SK-N-SH (cell line): Measurements from ENCODE around the gene HHAT. TPM values are rescaled to one million over a fixed set of nuclear protein-coding genes. Genes with fewer than 3 reads are reported as not detected.

ENCODE experiments used
- CTCF ChIA-PET: fragments of 300-600, 350-600 bp; formaldehyde crosslinking; extraction: SDS; loops from one replicate; lab custom pipeline; 2021; lab: Yijun Ruan, JAX
- POLR2A ChIA-PET: fragments of 350-600 bp; sonication (Branson Sonifier 250); formaldehyde crosslinking; extraction: SDS; loops from one replicate; lab custom pipeline; 2020; ENCODE audit warnings: antibody characterized with exemption, inconsistent platforms; lab: Yijun Ruan, JAX
- DNase-seq: peaks from one replicate; pipeline ENCODE4 v3.0.0; 2012
- H2AFZ ChIP-seq: fragments of 200-600 bp; sonication (generic); 2 replicates; pipeline ENCODE4 v1.8.1; 2016; ENCODE audit warnings: antibody characterized with exemption, mild to moderate bottlenecking, low read depth
- H3F3A ChIP-seq: fragments of 200-600 bp; sonication (generic); replicated peaks from 2 replicates; pipeline ENCODE3; 2016; ENCODE audit warnings: antibody characterized with exemption, mild to moderate bottlenecking; ENCODE audit not compliant: insufficient read depth
- H3K27ac ChIP-seq, 2 experiments: fragments of 200-500 bp in 1 of 2; fragments of 200-600 bp in 1 of 2; sonication (Bioruptor generic) in 1 of 2; sonication (generic), shearing (Covaris generic) in 1 of 2; 2 replicates each; pipeline versions ENCODE4 v1.5.1 to v1.6.1; 2014 to 2016; ENCODE audit warnings: low read depth in 2 of 2, inconsistent platforms in 1 of 2, low read length in 1 of 2, mild to moderate bottlenecking in 1 of 2, mixed read lengths in 1 of 2
- H3K27me3 ChIP-seq: fragments of 200-600 bp; sonication (generic), shearing (Covaris generic); 2 replicates; pipeline ENCODE4 v1.6.1; 2016; ENCODE audit warnings: mixed run types; ENCODE audit not compliant: insufficient read depth
- H3K36me3 ChIP-seq, 2 experiments: fragments of 200-500 bp in 1 of 2; fragments of 200-600 bp in 1 of 2; sonication (Bioruptor generic) in 1 of 2; sonication (generic) in 1 of 2; replicated peaks in 1 of 2; 2 replicates each; pipeline versions ENCODE3 to v1.5.1; 2014 to 2016; ENCODE audit warnings: low read length in 1 of 2, mild to moderate bottlenecking in 1 of 2; ENCODE audit not compliant: insufficient read depth in 2 of 2, control insufficient read depth in 1 of 2
- H3K4me1 ChIP-seq, 2 experiments: fragments of 200-500 bp in 1 of 2; fragments of 200-600 bp in 1 of 2; sonication (Bioruptor generic) in 1 of 2; sonication (generic), shearing (Covaris generic) in 1 of 2; 2 replicates each; pipeline versions ENCODE4 v1.5.1 to v1.6.1; 2014 to 2016; ENCODE audit warnings: low read depth in 1 of 2, low read length in 1 of 2, mixed run types in 1 of 2; ENCODE audit not compliant: insufficient read depth in 2 of 2, control insufficient read depth in 1 of 2
- H3K4me2 ChIP-seq: fragments of 200-600 bp; sonication (generic), shearing (Covaris generic); 2 replicates; pipeline ENCODE4 v1.6.1; 2017; ENCODE audit warnings: mixed run types
- H3K4me3 ChIP-seq, 2 experiments: fragments of 200-500 bp in 1 of 2; fragments of 200-600 bp in 1 of 2; sonication (Bioruptor generic) in 1 of 2; sonication (generic), shearing (Covaris generic) in 1 of 2; 2 replicates each; pipeline versions ENCODE4 v1.5.1 to v1.8.1; 2014 to 2016; ENCODE audit warnings: low read depth in 2 of 2, inconsistent platforms in 1 of 2, low read length in 1 of 2, mild to moderate bottlenecking in 1 of 2, mixed read lengths in 1 of 2, moderate library complexity in 1 of 2
- H3K79me2 ChIP-seq: fragments of 200-600 bp; sonication (generic); 2 replicates; pipeline ENCODE4 v1.8.1; 2017; ENCODE audit warnings: mild to moderate bottlenecking; ENCODE audit not compliant: insufficient read depth
- H3K9ac ChIP-seq: fragments of 200-600 bp; sonication (generic); 2 replicates; pipeline ENCODE4 v1.6.1; 2017; ENCODE audit warnings: mixed run types
- H3K9me2 ChIP-seq: fragments of 200-600 bp; sonication (generic); 2 replicates; pipeline ENCODE4 v1.6.1; 2017; ENCODE audit warnings: mixed run types
- H3K9me3 ChIP-seq: fragments of 200-600 bp; sonication (generic); 2 replicates; pipeline ENCODE4 v1.6.1; 2017; ENCODE audit warnings: mixed run types, mild to moderate bottlenecking, moderate library complexity
- H4K20me1 ChIP-seq: fragments of 200-600 bp; sonication (generic); 2 replicates; pipeline ENCODE4 v1.6.1; 2017; ENCODE audit warnings: mild to moderate bottlenecking, mixed run types; ENCODE audit not compliant: insufficient read depth
- CHD2 ChIP-seq: fragments of 150-350 bp; IDR thresholded peaks from 2 replicates; pipeline ENCODE4 v1.6.1; 2018; ENCODE audit warnings: low read length; ENCODE audit not compliant: partially characterized antibody
- EP300 ChIP-seq, 2 experiments: IDR thresholded peaks; 2 replicates each; pipeline versions ENCODE4 v1.4.0 to v1.6.1; 2012; ENCODE audit warnings: borderline replicate concordance in 1 of 2, low read depth in 1 of 2, low read length in 1 of 2
- EZH2phosphoT487 ChIP-seq: fragments of 200-600 bp; sonication (generic); IDR thresholded peaks from 2 replicates; pipeline ENCODE4 v1.6.1; 2017; ENCODE audit warnings: low read depth, mixed run types, mild to moderate bottlenecking, antibody characterized with exemption, moderate library complexity, borderline replicate concordance
- FOSL2 ChIP-seq: IDR thresholded peaks from 2 replicates; pipeline ENCODE4 v1.4.0; 2012; ENCODE audit warnings: low read depth, mild to moderate bottlenecking, moderate library complexity, borderline replicate concordance
- FOXJ3 ChIP-seq: sonication (generic); formaldehyde crosslinking; IDR thresholded peaks from 2 replicates; pipeline ENCODE4 v1.5.1; 2020; ENCODE audit warnings: mild to moderate bottlenecking, missing genetic modification reagents
- MXI1 ChIP-seq: IDR thresholded peaks from 2 replicates; pipeline ENCODE4 v1.6.1; 2012; ENCODE audit warnings: mild to moderate bottlenecking, low read depth, low read length, improper control_type of control experiment
- NRF1 ChIP-seq: IDR thresholded peaks from 2 replicates; pipeline ENCODE4 v1.6.1; 2012; ENCODE audit warnings: low read depth, mild to moderate bottlenecking, low read length
- RXRA ChIP-seq: IDR thresholded peaks from 2 replicates; pipeline ENCODE4 v1.4.0; 2012; ENCODE audit warnings: low read depth, mild to moderate bottlenecking, borderline replicate concordance
- TAF1 ChIP-seq: IDR thresholded peaks from 2 replicates; pipeline ENCODE4 v1.6.1; 2012; ENCODE audit warnings: low read depth, mild to moderate bottlenecking, low read length, moderate library complexity, borderline replicate concordance
- WGBS: methylation state at CpG from one replicate; pipeline ENCODE4 v1.1.6; 2017; ENCODE audit warnings: low lambda C conversion rate; 5-methylcytosine and 5-hydroxymethylcytosine counted together
- polyA plus RNA-seq, 3 experiments: library from polyadenylated mRNA; depleted of rRNA; stranded (reverse); fragments of >200 nt; gene quantifications; 2 replicates each; pipeline ENCODE4 v1.2.3, GENCODE V29; 2012
- TF ChIP-seq, protein P1 (sequence below): fragments of 200-600 bp; sonication (generic); IDR thresholded peaks from 2 replicates; pipeline ENCODE4 v1.6.1; 2017; ENCODE audit warnings: antibody characterized with exemption, mild to moderate bottlenecking, moderate library complexity
- TF ChIP-seq, protein P2 (sequence below): IDR thresholded peaks from 2 replicates; pipeline ENCODE4 v1.4.0; 2012; ENCODE audit warnings: low read depth, borderline replicate concordance
- TF ChIP-seq, protein P3 (sequence below): IDR thresholded peaks from 2 replicates; pipeline ENCODE4 v1.4.0; 2012; ENCODE audit warnings: low read depth
- TF ChIP-seq, protein P4 (sequence below): IDR thresholded peaks from 2 replicates; pipeline ENCODE4 v1.4.0; 2012; ENCODE audit warnings: low read depth, borderline replicate concordance

HHAT gene
- polyA plus RNA-seq, 1 of the 3 experiments (the other 2 are of a cell fraction): 8.1 TPM

DNA sequence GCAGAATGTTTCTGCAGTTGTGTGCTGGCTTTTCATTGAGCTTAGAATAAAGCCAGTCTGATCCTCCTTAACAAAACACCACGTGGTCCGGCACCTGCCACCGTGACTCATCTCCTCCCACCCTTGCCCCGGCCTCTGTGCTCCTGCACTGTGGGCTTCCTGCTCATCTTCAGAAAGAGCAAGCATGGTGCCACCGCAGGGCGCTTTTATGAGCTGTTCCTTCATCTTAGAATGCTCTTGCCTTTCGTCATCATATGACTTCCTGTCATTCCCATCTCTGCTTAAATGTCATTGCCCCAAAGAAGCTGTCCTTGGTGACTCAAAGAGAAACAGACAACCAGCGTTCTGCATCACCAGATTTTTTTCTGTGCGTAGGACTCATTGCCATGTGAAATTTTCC is 117.8 kb downstream of the HHAT start:
- Histone ChIP-seq H3K27ac (no peak overlapping the region), H3K79me2 (no peaks in the 10 kb centered on the region), H3K27me3 (no peaks in the 10 kb centered on the region), H4K20me1 (no peaks in the 10 kb centered on the region), H3K36me3 (no peaks in the 10 kb centered on the region), H3K4me2 (no peak overlapping the region), H3F3A (peaks cover 6% of the 10 kb centered on the region), H3K9me3 (no peaks in the 10 kb centered on the region), H3K4me3 (no peak overlapping the region), H3K4me1 (peaks cover 3 to 9% of the 10 kb centered on the region in 2 experiments; a peak in 3 of 4 replicates), H2AFZ (no peak overlapping the region), H3K9ac (no peak overlapping the region), H3K9me2 (no peaks in the 10 kb centered on the region)
- CTCF ChIA-PET: interaction anchor here (0.9 to 8.9 kb wide), 16 partner anchors 10 to 698 kb away, joined by 3 to 264 read pairs (median 6); partner anchors contain the start of gene KCNH1
- 54% methylated on average over 9 of the region's 9 CpGs for WGBS
- no peak for DNase-seq
- TF ChIP-seq, protein P1, sequence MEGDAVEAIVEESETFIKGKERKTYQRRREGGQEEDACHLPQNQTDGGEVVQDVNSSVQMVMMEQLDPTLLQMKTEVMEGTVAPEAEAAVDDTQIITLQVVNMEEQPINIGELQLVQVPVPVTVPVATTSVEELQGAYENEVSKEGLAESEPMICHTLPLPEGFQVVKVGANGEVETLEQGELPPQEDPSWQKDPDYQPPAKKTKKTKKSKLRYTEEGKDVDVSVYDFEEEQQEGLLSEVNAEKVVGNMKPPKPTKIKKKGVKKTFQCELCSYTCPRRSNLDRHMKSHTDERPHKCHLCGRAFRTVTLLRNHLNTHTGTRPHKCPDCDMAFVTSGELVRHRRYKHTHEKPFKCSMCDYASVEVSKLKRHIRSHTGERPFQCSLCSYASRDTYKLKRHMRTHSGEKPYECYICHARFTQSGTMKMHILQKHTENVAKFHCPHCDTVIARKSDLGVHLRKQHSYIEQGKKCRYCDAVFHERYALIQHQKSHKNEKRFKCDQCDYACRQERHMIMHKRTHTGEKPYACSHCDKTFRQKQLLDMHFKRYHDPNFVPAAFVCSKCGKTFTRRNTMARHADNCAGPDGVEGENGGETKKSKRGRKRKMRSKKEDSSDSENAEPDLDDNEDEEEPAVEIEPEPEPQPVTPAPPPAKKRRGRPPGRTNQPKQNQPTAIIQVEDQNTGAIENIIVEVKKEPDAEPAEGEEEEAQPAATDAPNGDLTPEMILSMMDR: no peak
- no peak for TF ChIP-seq NRF1
- no peak for TF ChIP-seq FOXJ3
- no peak for TF ChIP-seq CHD2
- TF ChIP-seq, protein P2, sequence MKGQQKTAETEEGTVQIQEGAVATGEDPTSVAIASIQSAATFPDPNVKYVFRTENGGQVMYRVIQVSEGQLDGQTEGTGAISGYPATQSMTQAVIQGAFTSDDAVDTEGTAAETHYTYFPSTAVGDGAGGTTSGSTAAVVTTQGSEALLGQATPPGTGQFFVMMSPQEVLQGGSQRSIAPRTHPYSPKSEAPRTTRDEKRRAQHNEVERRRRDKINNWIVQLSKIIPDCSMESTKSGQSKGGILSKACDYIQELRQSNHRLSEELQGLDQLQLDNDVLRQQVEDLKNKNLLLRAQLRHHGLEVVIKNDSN: 0 out of 2 replicates have a peak, but pooled peaks have one; percentile 38
- POLR2A ChIA-PET: interaction anchor here (1.2 to 1.4 kb wide), 2 partner anchors 687 to 688 kb away, joined by 3 read pairs; partner anchors contain the start of gene KCNH1

DNA sequence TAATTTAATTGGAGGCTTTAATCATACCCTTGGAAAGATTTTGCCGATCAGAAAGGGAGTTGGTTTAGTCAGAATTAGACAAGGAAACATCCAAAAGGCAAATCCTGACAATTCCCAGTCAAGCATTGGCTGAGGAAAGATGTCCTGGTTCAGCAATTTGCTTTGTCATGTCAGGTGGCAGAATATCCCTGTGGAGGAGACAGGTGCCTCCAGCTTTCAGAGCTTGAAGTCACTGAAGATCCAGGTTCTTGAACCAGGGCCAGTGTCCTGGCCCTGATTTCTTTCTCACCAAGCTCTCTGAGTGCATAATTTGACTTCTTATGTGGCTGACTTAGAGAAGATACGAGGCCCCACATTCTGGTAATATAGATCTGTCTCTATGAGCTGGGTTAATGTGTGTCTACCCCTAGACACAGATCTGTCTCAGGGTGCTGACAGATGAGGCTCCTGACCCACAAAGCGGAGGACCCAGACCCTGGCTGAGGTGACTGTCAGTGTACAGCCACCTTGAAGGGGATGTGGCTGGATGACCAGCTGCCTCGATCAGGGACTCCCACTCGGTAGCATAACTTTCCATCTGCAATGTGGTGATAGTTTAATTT is 118.9 kb downstream of the HHAT start:
- H3K9me2 ChIP-seq: no peaks in the 10 kb centered on the region
- WGBS: 64% methylated on average over 5 of the region's 5 CpGs
- no peak overlapping the region for H2AFZ ChIP-seq
- no peak for DNase-seq
- H3K4me3 ChIP-seq: no peak overlapping the region
- H4K20me1 ChIP-seq: no peaks in the 10 kb centered on the region
- POLR2A ChIA-PET: interaction anchor here (0.6 to 1.4 kb wide), 4 partner anchors 124 to 687 kb away, joined by 3 to 4 read pairs (median 3); partner anchors contain the start of gene KCNH1
- H3K36me3 ChIP-seq: no peaks in the 10 kb centered on the region
- CTCF ChIA-PET: interaction anchor here (0.9 to 8.9 kb wide), 34 partner anchors 9 to 697 kb away, joined by 3 to 264 read pairs (median 6); partner anchors contain the start of gene KCNH1
- no peak overlapping the region for H3K27ac ChIP-seq
- H3K4me1 ChIP-seq: peaks cover 3 to 9% of the 10 kb centered on the region in 2 experiments; a peak in 3 of 4 replicates
- H3K79me2 ChIP-seq: no peaks in the 10 kb centered on the region
- peaks cover 6% of the 10 kb centered on the region for H3F3A ChIP-seq
- TF ChIP-seq TAF1 (no peak), NRF1 (no peak), FOSL2 (no peak), EP300 (IDR thresholded peaks at IDR 0.05; ENCODE audit: borderline replicate concordance in 1 of 2, low read depth in 1 of 2, low read length in 1 of 2) (no peak), RXRA (no peak), MXI1 (no peak), EZH2phosphoT487 (no peak)
- TF ChIP-seq, protein P2: no peak
- TF ChIP-seq, protein P1: no peak
- TF ChIP-seq, protein P3, sequence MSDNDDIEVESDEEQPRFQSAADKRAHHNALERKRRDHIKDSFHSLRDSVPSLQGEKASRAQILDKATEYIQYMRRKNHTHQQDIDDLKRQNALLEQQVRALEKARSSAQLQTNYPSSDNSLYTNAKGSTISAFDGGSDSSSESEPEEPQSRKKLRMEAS: no peak
- TF ChIP-seq, protein P4, sequence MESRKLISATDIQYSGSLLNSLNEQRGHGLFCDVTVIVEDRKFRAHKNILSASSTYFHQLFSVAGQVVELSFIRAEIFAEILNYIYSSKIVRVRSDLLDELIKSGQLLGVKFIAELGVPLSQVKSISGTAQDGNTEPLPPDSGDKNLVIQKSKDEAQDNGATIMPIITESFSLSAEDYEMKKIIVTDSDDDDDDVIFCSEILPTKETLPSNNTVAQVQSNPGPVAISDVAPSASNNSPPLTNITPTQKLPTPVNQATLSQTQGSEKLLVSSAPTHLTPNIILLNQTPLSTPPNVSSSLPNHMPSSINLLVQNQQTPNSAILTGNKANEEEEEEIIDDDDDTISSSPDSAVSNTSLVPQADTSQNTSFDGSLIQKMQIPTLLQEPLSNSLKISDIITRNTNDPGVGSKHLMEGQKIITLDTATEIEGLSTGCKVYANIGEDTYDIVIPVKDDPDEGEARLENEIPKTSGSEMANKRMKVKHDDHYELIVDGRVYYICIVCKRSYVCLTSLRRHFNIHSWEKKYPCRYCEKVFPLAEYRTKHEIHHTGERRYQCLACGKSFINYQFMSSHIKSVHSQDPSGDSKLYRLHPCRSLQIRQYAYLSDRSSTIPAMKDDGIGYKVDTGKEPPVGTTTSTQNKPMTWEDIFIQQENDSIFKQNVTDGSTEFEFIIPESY: no peak
- no peaks in the 10 kb centered on the region for H3K27me3 ChIP-seq
- no peak overlapping the region for H3K4me2 ChIP-seq
- H3K9me3 ChIP-seq: no peaks in the 10 kb centered on the region
- no peak overlapping the region for H3K9ac ChIP-seq
